ENCODE measurements around the gene PAAF1.
"Not testable (repeated sequence)": the region's sequence is repeated elsewhere in the genome, so short reads cannot be mapped to it uniquely, and the experiment has no call there.

The PAAF1 gene, protein sequence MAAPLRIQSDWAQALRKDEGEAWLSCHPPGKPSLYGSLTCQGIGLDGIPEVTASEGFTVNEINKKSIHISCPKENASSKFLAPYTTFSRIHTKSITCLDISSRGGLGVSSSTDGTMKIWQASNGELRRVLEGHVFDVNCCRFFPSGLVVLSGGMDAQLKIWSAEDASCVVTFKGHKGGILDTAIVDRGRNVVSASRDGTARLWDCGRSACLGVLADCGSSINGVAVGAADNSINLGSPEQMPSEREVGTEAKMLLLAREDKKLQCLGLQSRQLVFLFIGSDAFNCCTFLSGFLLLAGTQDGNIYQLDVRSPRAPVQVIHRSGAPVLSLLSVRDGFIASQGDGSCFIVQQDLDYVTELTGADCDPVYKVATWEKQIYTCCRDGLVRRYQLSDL

DNA sequence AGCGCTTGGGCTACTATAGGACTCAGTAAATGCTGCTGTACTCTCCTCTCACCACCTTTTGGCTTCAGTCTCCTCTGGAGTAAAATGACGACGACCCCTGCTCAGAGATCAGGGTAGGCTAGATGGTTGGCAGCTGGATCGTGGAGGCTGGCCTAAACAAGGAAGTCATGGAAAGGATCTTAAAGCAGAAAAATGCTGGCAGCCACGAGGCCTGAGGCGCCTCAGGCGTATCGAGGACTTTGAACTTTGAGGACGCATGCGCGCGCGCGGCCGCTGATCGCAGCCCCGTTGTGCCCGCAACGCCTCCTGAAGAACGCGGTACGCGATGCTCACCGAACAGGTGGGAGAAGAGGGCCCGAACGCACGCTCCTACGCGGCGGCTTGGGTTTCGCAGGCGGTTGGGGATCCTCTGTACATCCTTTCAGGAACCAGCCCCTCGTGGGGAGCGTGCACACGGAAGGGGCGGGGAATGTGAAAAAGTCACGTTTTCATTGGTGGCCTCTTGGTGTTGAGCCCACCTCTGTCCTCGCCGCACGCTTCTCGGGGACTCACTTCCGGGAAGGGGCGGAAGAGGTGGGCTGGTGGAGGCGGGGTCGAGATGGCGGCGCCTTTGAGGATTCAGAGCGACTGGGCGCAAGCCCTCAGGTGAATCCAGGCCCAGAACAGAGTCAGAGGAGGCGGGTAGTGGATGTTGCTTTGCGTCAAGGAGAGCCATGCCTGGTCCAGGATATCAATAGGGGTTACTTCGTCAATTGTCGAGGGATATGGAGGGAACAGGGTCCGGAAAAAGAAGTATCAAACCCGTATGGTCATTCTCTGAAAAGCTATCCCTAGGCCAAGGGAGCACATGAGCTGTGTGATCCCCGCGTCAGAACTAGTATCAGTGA, at the start of gene PAAF1, which contains the start of gene COA4:
TSS of gene PAAF1 (plus strand) at position 576 of the 887 bp plus-strand sequence. CDS start at position 599, 23 bp downstream.
TSS of gene COA4 (minus strand) at position 423 of the 887 bp plus-strand sequence. CDS start 3,468 bp downstream, outside the sequence.
- DNase-seq (ENCODE audit: low read depth): peak; percentile 91

DNA sequence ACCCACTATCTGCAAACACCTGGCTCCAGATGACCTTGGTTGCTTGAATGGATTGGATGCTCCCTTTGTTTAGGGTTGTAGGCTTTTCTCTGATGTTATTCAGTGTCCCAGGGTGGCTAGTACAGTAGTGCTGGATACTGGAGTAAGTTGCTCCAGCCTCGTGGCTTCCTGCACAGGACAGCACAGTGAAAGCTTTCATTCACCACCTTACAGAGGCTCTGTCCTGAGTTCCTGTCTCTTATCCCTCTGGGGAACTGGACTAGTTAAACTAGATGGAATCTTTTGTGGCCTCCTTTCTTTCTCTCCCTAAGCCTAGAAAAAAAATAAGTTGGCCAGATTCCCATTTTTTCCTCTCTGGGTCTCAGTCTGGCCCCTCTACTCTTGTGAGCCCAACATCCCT, 46.5 kb upstream of the PAAF1 start:
- DNase-seq (ENCODE audit: low read depth): no peak

DNA sequence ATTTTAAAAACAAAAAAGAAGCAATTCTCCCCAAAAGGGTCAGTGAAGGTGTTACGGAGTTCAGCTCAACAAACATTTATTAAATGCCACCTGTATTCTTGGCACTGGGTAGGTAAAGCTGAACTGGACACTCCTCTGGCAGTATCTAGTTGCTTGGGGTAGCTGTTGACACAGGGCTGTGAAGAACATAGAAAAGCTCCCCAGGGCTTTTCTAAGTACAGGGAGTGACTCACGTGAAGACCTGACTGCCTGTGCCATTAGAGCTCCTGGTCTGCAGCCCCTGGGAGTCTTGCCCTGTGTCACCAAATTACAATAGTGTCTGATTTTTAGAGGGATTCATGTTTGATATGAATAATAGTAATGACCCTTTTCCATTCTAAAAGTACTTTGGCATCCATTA, 43.7 kb upstream of the PAAF1 start:
- DNase-seq (ENCODE audit: low read depth): no peak

DNA sequence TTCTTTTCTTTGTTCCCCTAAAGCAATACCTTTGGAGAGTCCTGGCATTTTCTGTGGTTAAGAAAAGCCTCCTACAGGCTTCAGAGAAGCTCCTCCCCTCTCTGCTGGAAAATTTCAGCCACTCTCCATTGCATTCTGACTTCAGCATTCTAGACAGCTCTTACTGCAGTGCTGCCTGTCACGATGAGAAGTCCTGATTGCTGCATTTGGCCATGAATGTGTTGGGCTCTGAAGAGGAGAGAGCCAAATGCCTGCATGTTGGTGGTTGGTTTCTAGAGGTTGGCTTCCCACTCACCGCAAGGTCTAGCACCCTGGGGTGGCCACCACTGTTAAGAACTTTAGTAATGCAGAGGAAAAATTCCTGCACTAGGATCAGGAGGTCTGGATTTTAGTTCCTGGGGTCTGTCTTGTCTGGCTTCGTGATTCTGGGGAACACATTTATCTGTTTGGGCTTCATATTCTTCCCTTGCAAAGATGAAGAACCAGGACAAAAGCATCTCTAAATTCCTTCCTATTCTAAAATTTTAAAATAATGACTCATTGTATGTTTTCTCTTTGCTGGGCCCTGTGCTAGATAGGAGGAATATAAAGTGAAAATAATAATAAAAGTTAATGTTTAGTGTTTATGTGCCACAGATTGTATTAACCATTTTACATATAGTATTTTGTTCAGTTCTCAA, 38.2 kb upstream of the PAAF1 start:
- DNase-seq (ENCODE audit: low read depth): no peak

DNA sequence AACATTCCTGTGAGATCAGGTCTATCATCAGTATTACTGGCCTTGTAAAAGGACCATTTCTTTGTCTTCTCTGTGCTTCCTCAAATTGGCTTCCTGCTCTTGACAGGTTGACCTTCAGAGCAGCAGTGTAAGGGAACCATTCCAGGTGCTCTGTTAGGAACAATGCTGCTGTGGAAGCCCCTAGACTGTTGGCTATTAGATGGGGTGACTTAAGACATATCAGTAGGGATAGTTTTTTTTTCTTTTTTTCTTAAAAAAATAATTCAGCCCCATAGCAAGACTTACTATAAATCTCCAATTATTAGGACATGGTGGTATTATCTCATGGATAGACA, 37.7 kb upstream of the PAAF1 start:
- no peak for DNase-seq (ENCODE audit: low read depth)

DNA sequence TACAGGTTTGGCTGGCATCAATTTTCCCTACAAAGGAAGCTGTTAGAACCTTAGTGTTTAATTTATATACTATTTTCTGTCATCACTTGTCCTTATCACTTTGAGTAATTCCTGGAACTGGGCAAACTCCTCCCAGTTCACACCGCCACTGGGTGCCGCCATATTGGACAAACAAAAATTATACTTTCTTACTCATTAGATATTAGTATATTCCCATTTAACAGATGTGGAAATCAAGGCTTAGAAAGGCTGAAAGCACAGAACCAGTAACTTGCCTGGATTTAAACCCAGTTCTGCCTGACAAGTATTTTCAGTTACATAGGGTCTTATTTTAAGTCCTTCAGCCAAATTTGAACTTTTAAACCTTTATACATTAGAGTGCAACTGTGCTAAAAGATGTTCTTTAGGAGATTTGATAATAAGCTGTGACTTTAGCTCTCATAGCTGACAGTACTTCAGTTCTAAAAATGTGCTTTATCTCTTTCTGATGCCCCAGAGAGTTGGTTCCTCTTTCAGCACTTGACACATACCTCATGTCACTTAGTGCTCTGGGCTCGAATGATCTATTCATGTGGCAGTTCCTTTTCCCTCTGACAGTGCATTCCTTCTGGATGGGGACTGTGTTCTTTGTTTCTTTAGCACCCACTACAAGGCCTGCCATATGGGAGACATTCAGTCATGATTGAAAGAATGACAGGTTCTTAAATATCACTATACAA, 25.6 kb upstream of the PAAF1 start:
- DNase-seq (ENCODE audit: low read depth): no peak

DNA sequence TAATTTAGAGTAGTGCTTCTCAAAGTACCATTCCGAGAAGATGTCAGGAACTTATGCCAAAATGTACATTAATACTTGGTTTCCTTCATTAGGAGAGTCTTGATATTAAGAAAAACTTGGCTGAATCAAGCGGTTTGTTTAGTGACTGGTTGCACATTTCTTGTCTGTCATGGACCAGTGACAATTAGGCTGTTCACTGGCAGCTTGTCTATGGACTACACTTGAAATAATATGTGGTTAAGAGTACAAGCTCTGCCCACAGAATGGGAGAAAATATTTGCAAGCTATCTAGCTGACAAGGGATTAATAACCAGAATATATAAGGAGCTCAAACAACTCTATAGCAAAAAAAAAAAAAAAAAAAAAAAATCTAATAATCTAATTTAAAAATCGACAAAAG, 24.8 kb upstream of the PAAF1 start:
- DNase-seq (ENCODE audit: low read depth): no peak

DNA sequence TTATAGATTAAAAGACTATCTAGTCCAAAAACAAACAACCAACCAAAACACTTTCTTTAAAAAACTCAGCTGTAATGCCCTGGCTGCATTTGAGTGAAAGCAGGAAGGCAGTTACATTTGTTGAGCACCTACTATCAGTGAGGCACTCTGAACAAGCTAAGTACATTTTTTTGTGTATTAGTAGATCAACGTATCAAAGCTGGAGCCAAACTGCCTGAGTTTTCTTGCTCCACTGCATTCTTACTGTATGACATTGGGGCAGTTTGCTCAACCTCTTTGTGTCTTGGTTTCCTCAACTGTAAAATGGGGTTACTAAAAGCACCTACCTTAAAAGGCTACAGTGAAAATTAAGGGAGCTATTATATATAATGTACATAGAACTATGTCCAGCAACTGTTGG, 22.1 kb upstream of the PAAF1 start:
- DNase-seq (ENCODE audit: low read depth): no peak

DNA sequence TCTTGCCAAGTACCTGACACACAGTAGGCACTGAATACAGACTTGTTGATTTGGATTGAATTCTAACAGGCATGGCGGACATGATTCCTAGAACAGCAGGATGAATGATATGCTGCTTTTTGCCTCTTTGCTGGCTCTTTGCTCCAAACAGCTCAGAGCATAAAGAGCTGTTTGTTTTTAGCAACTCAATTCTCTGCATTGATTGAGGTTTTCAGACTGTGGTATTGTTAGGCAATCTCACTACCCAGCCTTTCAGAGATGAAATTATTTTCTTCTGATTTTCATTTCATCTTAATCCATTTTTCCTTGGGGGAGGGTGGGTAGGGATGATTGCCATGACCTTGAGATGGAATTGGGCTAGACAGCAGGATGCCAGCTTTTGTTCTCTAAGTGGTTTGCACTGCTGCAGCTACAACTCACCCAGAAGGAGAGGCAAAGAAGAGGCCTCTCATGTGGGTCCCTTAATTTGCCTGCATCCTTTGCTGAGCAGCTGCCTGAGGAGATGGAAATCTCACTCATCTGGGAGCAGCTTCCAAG, 20.7 kb upstream of the PAAF1 start:
- DNase-seq (ENCODE audit: low read depth): no peak

DNA sequence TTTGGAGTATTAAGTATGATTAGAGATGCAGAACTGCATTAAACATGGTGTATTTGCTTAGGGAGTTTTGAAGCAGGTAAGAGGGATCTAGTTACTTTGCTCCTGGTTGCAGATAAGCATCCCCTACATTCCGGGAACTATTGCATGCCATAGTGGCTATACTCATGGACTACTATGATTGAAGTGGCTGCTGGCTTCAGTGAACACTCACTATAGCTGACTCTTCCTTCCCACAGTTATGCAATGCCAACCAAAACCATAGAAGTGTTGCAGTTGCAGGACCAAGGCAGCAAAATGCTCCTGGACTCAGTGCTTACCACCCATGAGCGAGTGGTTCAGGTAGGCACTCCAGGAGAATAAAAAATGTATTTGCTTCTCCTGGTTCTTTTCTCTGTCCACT, 17.1 kb upstream of the PAAF1 start:
- DNase-seq (ENCODE audit: low read depth): no peak

DNA sequence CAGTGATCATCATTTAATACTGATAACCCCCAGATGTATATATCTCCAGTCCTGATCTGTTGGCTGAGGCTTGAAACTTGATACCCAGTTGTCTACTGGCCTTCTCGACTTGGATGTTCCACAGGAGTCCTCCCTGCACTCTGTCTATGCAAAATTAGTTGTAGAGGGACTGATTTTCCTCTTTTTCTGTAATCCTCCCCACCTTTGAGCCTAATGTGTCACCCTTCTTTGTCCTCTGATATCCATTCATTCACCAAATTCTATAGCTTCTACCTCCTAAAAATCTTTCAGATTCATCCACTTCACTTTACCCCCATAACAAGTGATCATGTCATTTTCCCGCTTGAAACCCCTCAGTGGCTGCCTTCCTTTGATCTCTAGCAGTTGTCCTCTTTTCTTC, 16.6 kb upstream of the PAAF1 start:
- no peak for DNase-seq (ENCODE audit: low read depth)

DNA sequence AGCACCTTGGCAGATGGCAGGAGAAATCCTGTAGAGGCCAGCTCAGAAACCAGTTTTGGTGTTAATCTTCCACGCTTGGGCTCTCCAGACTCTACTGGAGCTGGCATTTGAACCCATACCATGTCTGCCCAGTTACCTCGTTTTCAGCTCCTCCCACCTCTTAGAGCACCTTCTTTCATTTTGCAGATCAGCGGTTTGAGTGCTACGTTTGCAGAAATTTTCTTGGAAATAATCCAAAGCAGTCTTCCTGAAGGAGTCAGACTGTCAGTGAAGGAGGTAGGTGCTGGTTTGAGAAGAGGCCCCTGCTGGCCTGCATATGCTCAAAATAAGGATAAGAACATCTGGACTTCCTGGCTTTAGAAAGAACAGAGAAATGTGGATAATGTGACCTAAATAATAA, 13.8 kb upstream of the PAAF1 start:
- no peak for DNase-seq (ENCODE audit: low read depth)

DNA sequence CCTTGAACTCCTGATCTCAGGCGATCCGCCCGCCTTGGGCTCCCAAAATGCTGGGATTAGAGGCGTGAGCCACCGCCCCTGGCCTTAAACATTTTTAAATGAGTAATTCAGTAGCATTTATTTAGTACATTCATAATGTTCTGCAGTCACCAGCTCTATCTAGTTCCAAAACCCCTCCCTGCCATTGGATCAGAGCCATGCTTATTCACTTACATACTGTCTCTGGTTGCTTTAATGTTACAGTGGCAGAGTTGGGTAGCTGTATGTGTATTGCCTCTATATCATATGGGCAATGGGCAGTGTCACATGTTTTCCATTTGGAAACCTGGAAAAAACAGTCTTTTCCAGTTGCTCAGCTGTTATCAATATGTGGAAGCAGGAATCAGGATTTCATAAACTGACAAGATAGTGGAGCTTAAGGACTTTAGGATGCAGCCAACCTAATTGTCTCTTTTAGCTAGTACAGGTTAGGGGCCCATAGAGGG, 10.7 kb upstream of the PAAF1 start:
- no peak for DNase-seq (ENCODE audit: low read depth)

DNA sequence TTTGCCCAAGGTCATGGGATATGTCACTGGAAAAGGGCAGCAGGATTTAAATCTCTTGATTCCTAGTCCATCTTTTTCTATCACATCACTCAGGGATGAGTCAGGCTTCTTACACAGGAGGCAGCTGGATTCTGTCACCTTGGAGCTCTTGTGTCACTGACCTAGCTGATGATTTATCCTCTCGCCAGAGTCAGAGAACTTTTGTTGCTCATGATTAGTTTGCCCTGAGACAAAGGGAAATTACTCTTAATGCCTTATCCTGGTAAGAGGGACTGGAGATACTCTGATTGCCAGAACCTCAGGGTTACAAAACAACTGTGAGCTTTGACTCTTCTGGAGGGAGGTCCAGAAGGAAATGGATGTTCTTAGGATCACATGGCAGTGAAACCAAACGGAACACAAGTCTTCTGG, 10.2 kb upstream of the PAAF1 start:
- DNase-seq (ENCODE audit: low read depth): no peak

DNA sequence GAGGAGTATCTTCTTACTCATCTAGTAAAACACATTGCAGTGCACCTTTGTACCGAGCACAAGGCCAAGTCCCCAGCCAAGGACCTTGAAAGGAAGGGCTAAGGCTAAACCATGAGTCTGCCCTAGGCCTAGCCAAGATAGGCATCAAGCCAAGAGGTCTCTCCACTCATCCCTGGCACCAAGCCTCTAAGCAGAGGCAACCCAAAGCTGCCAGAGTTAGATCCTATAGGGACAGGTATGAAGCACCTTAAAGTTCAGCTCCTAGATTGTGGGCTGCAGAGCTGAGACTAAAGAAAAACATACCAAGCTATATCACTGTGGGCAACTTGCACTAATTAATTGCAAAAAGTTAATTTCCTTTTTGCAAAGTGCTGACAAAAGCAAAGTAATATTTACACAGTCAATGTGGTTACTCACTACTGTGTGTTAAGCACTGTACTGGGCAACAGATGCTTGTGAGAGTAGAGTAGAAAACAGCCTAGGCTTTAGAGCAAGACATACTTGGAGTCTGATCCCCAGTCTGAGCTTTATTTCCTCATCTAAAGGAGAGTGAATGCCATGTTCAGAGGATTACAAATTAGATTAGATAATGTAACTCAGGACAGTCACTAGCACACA, 7.4 kb upstream of the PAAF1 start:
- DNase-seq (ENCODE audit: low read depth): no peak

DNA sequence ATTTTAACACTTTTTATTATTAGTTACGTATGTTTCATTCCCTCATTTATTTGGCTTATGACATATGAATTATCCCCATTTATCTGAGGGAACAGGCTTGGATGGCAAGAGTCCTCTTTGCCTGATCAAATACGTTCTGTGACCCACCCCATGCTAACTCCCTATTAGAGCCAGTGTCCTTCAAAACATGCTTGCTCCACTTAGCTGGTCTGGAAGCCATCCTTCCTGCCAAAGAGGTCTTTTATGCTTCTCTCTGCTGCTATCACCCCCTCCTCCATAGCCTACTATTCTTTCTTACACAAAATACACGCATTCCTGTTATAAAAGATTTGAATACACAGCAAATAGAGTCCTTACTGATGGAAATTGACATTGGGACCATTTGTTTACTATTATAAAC, 6.5 kb upstream of the PAAF1 start:
- no peak for DNase-seq (ENCODE audit: low read depth)

DNA sequence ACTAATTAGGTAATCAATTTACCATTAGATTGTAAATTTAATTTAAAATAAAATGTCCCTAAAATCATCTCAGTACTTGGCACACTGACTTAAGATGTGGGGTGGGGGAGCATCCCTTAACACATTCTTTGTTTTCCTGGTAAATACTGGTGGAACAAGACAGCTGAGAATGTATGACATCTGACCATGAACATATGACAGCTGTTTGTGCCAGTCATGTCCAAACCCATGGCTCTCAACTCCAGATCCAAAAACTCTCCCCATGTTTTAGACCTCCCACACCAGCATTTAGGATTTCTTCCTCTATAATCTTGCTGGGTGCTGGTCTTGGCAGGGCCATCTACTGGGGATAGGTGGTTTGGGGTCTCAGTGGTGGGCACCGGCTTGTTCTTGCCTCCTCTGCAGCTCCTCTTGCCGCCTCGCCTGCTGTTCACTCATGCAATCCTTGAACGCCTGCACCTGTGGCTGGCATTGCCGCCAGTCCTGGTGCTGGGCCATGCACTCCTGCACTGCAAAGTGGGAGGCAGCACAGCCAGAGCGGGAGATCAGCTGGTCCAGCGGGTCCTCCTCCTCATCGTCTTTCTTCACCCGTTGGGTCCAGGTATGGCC, 3.9 kb upstream of the PAAF1 start:
- DNase-seq (ENCODE audit: low read depth): no peak

DNA sequence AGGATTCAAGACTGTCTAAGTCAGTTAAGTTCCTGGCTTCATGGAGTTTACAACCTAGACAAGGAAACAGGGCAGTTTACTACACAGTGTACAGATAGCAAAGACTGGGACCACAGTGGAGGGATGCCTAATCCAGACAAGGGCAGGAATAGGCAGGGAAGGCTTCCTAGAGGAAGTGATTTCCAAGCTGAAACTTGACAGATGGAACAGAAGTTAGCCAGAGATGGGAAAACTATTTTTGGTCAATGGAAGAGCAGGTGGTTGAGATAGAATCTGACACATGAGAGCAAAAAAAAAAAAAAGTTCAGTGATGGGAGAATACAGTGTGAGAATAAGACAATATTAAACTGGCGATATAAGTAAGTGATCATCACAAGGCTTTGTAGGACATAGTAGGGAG, 1.4 kb upstream of the PAAF1 start:
- no peak for DNase-seq (ENCODE audit: low read depth)

DNA sequence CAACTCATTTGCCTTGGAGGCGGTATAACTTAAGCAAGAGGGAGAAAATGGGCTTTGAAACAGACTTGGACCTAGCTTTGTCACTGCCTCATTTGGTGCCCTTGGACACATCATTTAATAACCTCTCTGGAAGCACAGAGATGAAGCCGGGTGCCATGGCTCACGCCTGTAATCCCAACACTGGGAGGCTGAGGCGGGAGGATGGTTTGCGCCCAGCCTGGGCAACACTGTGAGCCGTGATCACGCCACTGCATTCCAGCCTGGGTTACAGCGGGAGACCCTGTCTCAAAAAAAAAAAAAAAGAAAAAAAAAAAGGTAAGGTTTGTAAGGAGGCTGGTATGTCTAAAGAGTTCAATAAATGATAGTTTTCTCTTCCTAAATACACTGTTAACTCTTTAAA, 959 bp upstream of the PAAF1 start:
- no peak for DNase-seq (ENCODE audit: low read depth)

DNA sequence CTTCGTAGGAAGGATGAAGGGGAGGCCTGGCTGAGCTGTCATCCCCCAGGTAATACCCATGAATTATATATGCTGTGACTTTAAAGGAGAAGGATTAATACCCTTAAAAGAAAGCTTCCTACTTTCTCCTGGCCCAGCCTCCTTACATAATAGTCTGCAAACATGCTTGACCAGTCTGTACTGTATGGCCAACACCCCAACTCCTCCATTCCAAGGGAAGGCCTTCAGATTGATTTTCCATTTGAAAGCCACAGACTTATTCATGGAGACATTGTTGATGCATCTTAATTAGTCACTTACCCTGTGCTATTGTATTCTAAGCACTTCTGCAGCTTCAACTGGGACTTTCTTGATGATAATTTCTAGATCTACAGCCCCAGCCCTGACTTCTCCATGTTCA, 2.0 kb downstream of the PAAF1 start:
- DNase-seq (ENCODE audit: low read depth): no peak

DNA sequence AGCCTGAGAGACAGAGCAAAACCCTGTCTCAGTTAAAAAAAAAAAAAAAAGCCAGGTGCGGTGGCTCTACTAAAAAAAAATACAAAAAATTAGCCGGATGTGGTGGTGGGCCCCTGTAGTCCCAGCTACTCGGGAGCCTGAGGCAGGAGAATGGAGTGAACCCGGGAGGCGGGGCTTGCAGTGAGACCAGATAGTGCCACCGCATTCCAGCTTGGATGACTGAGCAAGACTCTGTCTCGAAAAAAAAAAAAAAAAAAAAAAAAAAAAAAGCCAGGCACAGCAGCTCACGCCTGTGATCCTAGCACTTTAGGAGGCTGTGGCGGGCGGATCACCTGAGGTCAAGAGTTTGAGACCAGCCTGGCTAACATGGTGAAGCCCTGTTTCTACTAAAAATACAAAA, 3.6 kb downstream of the PAAF1 start:
- not testable (repeated sequence) for DNase-seq (ENCODE audit: low read depth)

Measured in activated T-cell treated with anti-CD3 and anti-CD28 coated beads for 24 hours (primary cell).